ENCODE results near the gene KPNB1.

DNA sequence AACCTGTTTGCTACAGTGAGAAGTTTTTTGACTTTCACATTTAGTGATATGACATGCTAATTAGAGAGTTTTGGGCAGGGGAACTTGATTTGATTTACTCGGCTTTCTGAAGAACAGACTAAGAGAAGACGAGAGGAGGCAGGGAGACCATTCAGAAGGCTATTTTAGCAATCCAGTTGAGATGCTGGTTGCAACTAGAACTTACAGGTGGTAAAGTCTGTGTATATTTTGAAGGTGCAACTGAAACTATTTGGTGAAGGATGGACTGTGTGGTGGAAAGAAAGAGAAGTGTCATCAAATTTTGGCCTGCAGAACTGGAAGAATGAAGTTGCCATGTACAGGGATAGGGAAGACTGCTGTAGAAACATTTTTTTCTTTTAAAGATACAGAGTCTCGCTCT is 42.2 kb upstream of the KPNB1 start:
- no peak for TF ChIP-seq GATA3 (IDR thresholded peaks at IDR 0.05; ENCODE audit: low read depth, low read length)
- no peak for TF ChIP-seq GATA2 (IDR thresholded peaks at IDR 0.05; ENCODE audit: low read depth, low read length)
